Upper lobe of left lung (tissue), 6 donors: ENCODE data around the gene PUS7L. TPM values are rescaled to one million over a fixed set of nuclear protein-coding genes. Genes with fewer than 3 reads are reported as not detected.
A peak's percentile ranks its signal among the peaks of the same experiment; 100 is the strongest.

Experiments
- ATAC-seq, 2 donors: fragments of 200-7000 bp; cut with Tn5 transposase; one replicate each; pipeline ENCODE4 v1.9.1; 2022; ENCODE audit warnings: mild to moderate bottlenecking in 2 of 2, moderate library complexity in 2 of 2; ENCODE audit not compliant: low FRiP score in 2 of 2
- DNase-seq, 2 donors: peaks; one replicate each; pipeline ENCODE4 v3.0.0-alpha.2; 2019 to 2020
- H3K27ac ChIP-seq, 4 donors: fragments of 200-600 bp; sonication (generic); one replicate each; pipeline ENCODE4 v1.5.1; 2016 to 2019
- H3K27me3 ChIP-seq, 4 donors: fragments of 200-600 bp; sonication (generic); one replicate each; pipeline ENCODE4 v1.5.1; 2017 to 2019
- H3K36me3 ChIP-seq, 4 donors: fragments of 200-600 bp; sonication (generic); one replicate each; pipeline ENCODE4 v1.5.1; 2016 to 2019
- H3K4me1 ChIP-seq, 4 donors: fragments of 200-600 bp; sonication (generic); one replicate each; pipeline ENCODE4 v1.5.1; 2018 to 2019
- H3K4me3 ChIP-seq, 4 donors: fragments of 200-600 bp; sonication (generic); one replicate each; pipeline ENCODE4 v1.5.1; 2017 to 2019; ENCODE audit warnings: mild to moderate bottlenecking in 2 of 4, moderate library complexity in 1 of 4
- H3K9me3 ChIP-seq, 4 donors: fragments of 200-600 bp; sonication (generic); one replicate each; pipeline ENCODE4 v1.5.1; 2018 to 2019
- EP300 ChIP-seq, 4 donors: sonication (generic); formaldehyde crosslinking; IDR thresholded peaks; one replicate each; pipeline ENCODE4 v1.5.1; 2017; ENCODE audit warnings: antibody characterized with exemption in 4 of 4, control low read depth in 2 of 4
- POLR2A ChIP-seq, 4 donors: fragments of 450-650 bp; IDR thresholded peaks; one replicate each; pipeline ENCODE4 v1.5.1; 2016 to 2017; ENCODE audit warnings: antibody characterized with exemption in 4 of 4, mild to moderate bottlenecking in 2 of 4
- POLR2AphosphoS5 ChIP-seq, 2 donors: sonication (generic); formaldehyde crosslinking; IDR thresholded peaks; one replicate each; pipeline ENCODE4 v1.5.1; 2017; ENCODE audit warnings: antibody characterized with exemption in 2 of 2
- WGBS, 2 donors: methylation state at CpG; one replicate each; pipeline ENCODE4 v1.1.5; 2017 to 2018; 5-methylcytosine and 5-hydroxymethylcytosine counted together
- total RNA-seq, 6 donors: library from RNA; depleted of rRNA in 4 of 6; stranded (reverse); fragments of >200 nt in 4 of 6; gene quantifications; one replicate each; pipeline versions ENCODE4 v1.1.0 to v1.2.1, GENCODE V29; 2016 to 2021
- TF ChIP-seq, protein P1 (sequence below), 6 experiments: fragments of 450-650 bp in 4 of 6; fragments of 200-600 bp in 2 of 6; sonication (generic) in 2 of 6; IDR thresholded peaks; one replicate each; pipeline ENCODE4 v1.5.1; 2016 to 2019; ENCODE audit warnings: antibody characterized with exemption in 6 of 6
- donor health status: DM: no; HTN: no; CAD: no; lungs with moderate emphysema.
- donor health status: DM: no; HTN: yes; CAD: no; lungs with severe emphysema.

PUS7L gene
- total RNA-seq, 6 donors from 2014 or later, result 1.8 to 10.6 (median 8.8) TPM

DNA sequence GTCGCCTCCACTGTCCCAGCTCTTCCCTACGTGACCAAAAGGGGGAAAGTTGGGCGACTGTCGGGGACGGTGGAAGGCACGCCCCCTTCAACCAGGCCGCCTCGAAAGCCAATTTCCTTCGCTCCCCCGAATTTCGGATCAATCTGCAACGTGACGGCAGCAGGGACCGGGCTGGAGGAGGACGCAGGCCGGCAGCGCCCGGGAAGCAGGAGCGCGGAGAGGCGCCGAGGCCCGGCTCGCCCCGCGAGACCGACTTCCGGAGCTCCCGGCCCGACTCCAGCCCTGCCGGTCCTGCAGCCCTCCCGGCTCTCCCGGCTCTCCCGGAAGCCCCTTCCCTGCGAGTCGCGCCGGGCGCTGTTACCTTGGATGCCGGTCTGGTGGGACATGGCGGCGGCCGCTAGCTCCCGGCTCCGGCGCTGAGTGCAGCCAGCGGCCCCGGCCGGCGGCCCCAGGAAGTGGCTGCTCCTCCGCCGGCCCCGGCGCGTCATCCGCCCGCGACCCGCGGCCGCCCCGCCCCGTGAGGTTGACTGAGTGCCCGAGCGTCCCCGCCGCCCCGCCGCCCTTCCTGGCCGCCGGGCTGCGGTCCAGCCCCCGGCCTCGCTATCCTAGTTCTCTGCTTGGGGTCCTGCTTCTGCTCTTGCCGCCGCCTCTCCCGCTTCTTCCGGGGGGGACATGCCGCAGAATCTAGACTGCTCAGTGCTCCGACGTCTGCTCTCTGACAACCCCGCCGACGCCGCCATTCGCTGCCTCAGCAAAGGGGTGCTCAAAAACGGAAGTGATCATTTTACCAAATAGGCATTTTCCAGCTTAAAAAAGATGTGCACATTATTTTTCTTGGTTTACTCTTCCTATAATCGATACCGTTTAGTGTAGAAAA is 47.5 kb upstream of the PUS7L start, which contains the start of gene TWF1:
Gene TWF1, minus strand, starts transcription at position 458 of the 877 bp plus-strand sequence. Its CDS starts 72 bp downstream, at position 386.
- Histone ChIP-seq H3K4me3 (peak within 1 kb of the TSS; percentile 43 to 98 (median 92)), H3K27me3 (no peaks in the 10 kb centered on the region), H3K27ac (peak within 1 kb of the TSS; percentile 96 to 99 (median 97)), H3K9me3 (no peaks in the 10 kb centered on the region), H3K36me3 (peaks cover 4 to 25% (median 7%) of the 10 kb centered on the region in 4 donors), H3K4me1 (peaks cover 10 to 32% (median 17%) of the 10 kb centered on the region in 4 donors)
- TF ChIP-seq POLR2A (IDR thresholded peaks at IDR 0.05) (peak in 3 of 4 donors; percentile 52 to 93 (median 92)), EP300 (IDR thresholded peaks at IDR 0.05) (no peak), POLR2AphosphoS5 (IDR thresholded peaks at IDR 0.05) (peak; percentile 60 to 72)
- TF ChIP-seq, protein P1, sequence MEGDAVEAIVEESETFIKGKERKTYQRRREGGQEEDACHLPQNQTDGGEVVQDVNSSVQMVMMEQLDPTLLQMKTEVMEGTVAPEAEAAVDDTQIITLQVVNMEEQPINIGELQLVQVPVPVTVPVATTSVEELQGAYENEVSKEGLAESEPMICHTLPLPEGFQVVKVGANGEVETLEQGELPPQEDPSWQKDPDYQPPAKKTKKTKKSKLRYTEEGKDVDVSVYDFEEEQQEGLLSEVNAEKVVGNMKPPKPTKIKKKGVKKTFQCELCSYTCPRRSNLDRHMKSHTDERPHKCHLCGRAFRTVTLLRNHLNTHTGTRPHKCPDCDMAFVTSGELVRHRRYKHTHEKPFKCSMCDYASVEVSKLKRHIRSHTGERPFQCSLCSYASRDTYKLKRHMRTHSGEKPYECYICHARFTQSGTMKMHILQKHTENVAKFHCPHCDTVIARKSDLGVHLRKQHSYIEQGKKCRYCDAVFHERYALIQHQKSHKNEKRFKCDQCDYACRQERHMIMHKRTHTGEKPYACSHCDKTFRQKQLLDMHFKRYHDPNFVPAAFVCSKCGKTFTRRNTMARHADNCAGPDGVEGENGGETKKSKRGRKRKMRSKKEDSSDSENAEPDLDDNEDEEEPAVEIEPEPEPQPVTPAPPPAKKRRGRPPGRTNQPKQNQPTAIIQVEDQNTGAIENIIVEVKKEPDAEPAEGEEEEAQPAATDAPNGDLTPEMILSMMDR (IDR thresholded peaks at IDR 0.05), result peak in 5 of 6 experiments; percentile 20 to 59 (median 32)
- 0% methylated on average over 19 to 33 of the region's 89 CpGs for WGBS, 2 donors
- ATAC-seq, result peak; percentile 96 to 100
- peak; percentile 91 to 99 for DNase-seq

DNA sequence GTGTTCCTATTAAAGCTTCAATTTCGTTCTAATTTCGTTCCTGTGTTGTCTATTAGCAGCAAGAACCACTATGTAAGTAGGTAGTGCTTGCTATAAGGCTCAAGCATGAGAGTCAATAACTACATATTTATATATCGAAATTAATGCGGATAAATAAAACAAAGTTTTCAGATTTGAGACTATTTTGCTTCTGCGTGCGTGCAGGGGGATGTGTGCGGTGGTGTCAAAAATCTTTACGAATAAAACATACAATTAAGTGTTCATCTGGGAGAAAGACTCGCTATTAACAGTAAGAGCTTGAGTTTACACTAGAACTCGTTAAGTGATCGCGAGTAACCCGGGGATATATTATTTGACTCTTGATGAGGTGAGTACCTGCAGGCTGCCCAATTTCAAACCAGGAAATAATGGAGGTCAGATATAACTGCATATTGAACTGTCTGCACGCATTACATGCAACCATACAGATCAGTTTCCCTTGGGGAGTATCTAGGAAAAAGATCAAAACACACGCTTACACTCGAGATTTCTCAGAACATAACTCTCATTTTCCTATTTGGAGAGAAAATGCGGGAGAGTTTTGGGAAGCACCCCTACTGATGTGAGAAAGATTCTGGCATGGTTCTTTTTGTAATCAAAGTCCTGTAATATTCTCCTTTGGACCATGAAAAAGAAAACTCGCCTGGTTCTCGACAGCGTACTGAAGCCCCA is 46.7 kb upstream of the PUS7L start:
- Histone ChIP-seq H3K36me3 (peaks cover 6 to 32% (median 10%) of the 10 kb centered on the region in 4 donors), H3K4me1 (peaks cover 10 to 32% (median 17%) of the 10 kb centered on the region in 4 donors), H3K9me3 (no peaks in the 10 kb centered on the region), H3K27me3 (no peaks in the 10 kb centered on the region), H3K4me3 (peak overlapping the region; percentile 43 to 98 (median 92)), H3K27ac (peak overlapping the region; percentile 96 to 99 (median 97))
- no peak for ATAC-seq
- DNase-seq, result no peak
- TF ChIP-seq, protein P1 (IDR thresholded peaks at IDR 0.05), result no peak
- no peak for TF ChIP-seq POLR2A (IDR thresholded peaks at IDR 0.05)
- TF ChIP-seq EP300 (IDR thresholded peaks at IDR 0.05), result no peak
- TF ChIP-seq POLR2AphosphoS5 (IDR thresholded peaks at IDR 0.05), result no peak
- 8 to 10% methylated on average over 20 of the region's 20 CpGs for WGBS, 2 donors

DNA sequence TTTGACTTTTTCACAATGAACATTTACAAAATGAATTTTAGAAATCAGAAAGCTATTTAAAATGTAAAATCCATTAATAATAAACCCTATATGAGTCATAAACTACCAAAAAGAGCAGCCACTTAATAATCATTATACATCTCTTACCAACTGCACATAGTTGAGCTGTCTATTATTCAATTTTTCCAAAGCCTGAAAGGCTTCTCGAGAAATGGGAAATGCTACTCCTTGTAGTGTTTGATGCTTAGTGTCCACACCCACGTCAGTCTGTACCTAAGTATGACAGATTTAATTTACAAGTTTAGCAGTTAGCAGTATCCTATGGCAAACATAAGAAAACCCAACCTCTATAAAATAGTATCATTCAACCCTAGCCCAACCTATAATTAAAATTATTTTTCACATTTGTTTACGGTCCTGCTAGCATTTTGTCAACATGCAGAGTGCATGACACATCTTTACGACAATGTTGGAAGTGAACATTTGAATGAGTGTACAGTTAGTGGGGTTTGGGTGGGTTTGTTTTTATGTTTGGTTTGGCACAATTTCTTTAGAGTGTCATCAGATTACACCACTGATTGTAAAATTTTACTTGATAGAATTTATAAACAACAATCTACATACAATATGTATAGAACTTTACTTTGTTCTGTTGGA is 39.1 kb upstream of the PUS7L start:
- 87 to 92% methylated on average over 4 of the region's 4 CpGs for WGBS, 2 donors
- no peaks in the 10 kb centered on the region for H3K9me3 ChIP-seq
- TF ChIP-seq POLR2AphosphoS5 (IDR thresholded peaks at IDR 0.05) (no peak), POLR2A (IDR thresholded peaks at IDR 0.05) (no peak), EP300 (IDR thresholded peaks at IDR 0.05) (no peak)
- TF ChIP-seq, protein P1 (IDR thresholded peaks at IDR 0.05), result no peak
- H3K4me1 ChIP-seq, result peaks cover 0 to under 1% (median 0%) of the 10 kb centered on the region in 4 donors
- ATAC-seq (no peak), DNase-seq (no peak)
- no peaks in the 10 kb centered on the region for H3K27me3 ChIP-seq
- H3K27ac ChIP-seq, result no peak overlapping the region
- H3K36me3 ChIP-seq, result peaks cover 8 to 85% (median 38%) of the 10 kb centered on the region in 4 donors
- H3K4me3 ChIP-seq, result no peak overlapping the region

DNA sequence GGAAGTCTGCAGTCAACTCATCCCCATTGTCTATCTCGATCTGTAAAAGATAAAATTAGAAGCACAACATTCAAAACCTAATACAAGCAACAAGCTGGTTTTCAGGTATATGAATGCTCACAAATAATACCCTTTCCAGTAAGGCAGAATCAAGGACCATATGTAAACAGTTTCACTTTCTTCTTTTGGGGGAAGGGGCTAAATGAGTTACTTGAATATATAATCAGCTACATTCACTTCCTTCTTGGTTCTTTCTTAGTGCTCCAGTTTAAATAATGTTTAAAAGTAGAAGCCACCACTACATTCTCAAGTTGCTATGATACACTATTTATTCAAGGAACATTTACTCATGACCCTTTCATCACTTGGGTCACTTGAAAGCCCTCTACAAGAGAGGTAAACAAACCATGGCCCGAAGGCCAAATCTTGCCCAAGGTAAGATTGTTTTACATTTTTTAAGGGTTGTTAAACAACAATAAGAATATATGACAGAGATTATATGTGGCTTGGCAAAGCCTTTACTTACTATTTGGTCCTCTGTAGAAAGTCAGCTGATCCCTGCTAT is 37.2 kb upstream of the PUS7L start:
- DNase-seq (peak in 1 of 2 donors; percentile 30), ATAC-seq (peak; percentile 46 to 79)
- H3K36me3 ChIP-seq, result peaks cover 0 to 69% (median 32%) of the 10 kb centered on the region in 4 donors
- TF ChIP-seq POLR2AphosphoS5 (IDR thresholded peaks at IDR 0.05) (no peak), EP300 (IDR thresholded peaks at IDR 0.05) (peak in 1 of 4 donors; percentile 13)
- TF ChIP-seq, protein P1 (IDR thresholded peaks at IDR 0.05), result no peak
- no peak overlapping the region for H3K27ac ChIP-seq
- no peaks in the 10 kb centered on the region for H3K27me3 ChIP-seq
- H3K4me3 ChIP-seq, result no peak overlapping the region
- no peaks in the 10 kb centered on the region for H3K9me3 ChIP-seq
- no peaks in the 10 kb centered on the region for H3K4me1 ChIP-seq
- 54 to 55% methylated on average over 2 of the region's 2 CpGs for WGBS, 2 donors
